ENCODE measurements around the gene GALNTL6.

- TF ChIP-seq CTCF (conservative IDR thresholded peaks at IDR 0.05 in 1 of 2, IDR thresholded peaks at IDR 0.05 in 1 of 2; ENCODE audit: low read depth in 1 of 2, low read length in 2 of 2) (no peak), EZH2 (IDR thresholded peaks at IDR 0.05; ENCODE audit: low read length, missing control alignments) (no peak)
These were observed 1149.6 kb downstream of the GALNTL6 start for GRCh38 chr4:172962564-172963353.
